ENCODE measurements around the gene WDR17. TPM values are rescaled to one million over a fixed set of nuclear protein-coding genes. Genes with fewer than 3 reads are reported as not detected.

Gene WDR17
- total RNA-seq: 0.36 and 0.59 TPM in 2 replicates

DNA sequence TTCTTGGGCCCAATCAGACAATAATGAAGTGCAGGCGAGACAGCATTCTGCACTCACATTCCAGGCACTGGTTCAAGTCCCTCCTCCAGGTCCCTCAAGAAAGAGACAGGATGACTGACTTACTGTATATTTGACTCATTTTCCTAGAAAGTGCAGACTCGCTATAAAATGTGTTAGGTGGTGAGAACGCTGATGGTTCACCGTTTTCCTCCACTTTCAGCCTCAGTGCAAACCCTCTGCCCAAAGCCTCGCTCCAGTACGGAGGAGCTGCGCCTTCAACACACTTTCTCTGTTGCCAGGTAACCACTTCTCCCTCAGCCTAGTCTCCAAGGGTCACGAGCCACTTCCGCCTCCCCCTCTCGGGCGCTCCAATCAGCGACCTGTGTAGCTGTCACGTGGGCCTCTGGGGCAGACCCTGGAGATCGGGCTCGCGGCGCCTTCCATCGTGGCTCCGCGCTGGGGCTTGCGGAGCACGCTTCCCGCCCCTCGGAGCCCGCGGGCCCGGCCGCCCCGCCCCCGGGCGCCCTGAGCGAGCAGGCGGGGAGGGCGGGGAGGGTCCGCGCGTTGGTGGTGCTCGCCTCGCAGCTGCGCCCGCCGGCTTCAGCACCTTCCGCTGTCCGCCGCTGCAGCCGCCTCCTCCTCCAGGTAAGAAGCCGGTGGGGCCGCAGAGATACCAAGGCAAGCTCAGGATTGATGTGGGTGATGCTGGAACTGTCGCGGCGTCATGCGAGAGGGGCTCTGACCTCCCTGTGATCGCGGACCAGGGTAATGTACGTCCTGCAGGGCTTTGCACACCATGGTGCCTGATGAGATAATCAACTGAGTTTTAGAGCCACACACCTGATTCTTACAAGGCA lies at the start of gene WDR17:
Gene WDR17 (plus strand): TSS at position 407 of the 857 bp plus-strand sequence. CDS start 45,740 bp downstream, outside the sequence.
- Histone ChIP-seq H3K27me3 (ENCODE audit: insufficient read depth, low read length) (no peaks in the 10 kb centered on the region), H3K4me1 (ENCODE audit: insufficient read depth, low read length) (peaks cover 8% of the 10 kb centered on the region), H3K4me3 (ENCODE audit: insufficient read depth, low read length) (peak within 1 kb of the TSS; percentile 73), H4K20me1 (ENCODE audit: insufficient read depth, low read length) (no peaks in the 10 kb centered on the region), H2AFZ (ENCODE audit: low read length) (peak within 1 kb of the TSS; percentile 89), H3K27ac (ENCODE audit: low read depth, low read length) (no peak within 1 kb of the TSS), H3K9me3 (ENCODE audit: low read depth, low read length) (no peaks in the 10 kb centered on the region), H3K36me3 (ENCODE audit: insufficient read depth, low read length) (no peaks in the 10 kb centered on the region), H3K4me2 (ENCODE audit: insufficient read depth, low read length) (peak within 1 kb of the TSS; percentile 96), H3K79me2 (ENCODE audit: insufficient read depth, low read length) (no peaks in the 10 kb centered on the region)
- TF ChIP-seq, protein P1, sequence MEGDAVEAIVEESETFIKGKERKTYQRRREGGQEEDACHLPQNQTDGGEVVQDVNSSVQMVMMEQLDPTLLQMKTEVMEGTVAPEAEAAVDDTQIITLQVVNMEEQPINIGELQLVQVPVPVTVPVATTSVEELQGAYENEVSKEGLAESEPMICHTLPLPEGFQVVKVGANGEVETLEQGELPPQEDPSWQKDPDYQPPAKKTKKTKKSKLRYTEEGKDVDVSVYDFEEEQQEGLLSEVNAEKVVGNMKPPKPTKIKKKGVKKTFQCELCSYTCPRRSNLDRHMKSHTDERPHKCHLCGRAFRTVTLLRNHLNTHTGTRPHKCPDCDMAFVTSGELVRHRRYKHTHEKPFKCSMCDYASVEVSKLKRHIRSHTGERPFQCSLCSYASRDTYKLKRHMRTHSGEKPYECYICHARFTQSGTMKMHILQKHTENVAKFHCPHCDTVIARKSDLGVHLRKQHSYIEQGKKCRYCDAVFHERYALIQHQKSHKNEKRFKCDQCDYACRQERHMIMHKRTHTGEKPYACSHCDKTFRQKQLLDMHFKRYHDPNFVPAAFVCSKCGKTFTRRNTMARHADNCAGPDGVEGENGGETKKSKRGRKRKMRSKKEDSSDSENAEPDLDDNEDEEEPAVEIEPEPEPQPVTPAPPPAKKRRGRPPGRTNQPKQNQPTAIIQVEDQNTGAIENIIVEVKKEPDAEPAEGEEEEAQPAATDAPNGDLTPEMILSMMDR (IDR thresholded peaks at IDR 0.05; ENCODE audit: extremely low read depth, low read depth, low read length): no peak
- peak; percentile 88 for DNase-seq (ENCODE audit: insufficient read length, low spot score, missing footprints)

DNA sequence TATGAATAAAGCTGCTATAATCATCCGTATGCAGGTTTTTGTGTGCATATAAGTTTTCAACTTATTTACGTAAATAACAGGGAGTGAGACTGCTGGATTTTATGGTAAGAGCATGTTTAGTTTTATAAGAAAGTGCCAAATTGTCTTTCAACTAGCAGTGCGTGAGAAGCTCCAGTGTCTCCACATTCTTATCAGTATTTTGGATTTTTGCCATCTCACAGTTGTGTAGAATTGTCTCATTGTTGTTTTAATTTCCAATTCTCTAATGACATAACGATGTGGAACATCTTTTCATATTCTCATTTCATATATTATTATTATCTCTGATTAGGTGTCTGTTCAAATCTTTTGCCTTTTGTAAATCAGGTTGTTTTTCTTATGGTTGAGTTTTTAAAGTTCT lies 49.0 kb upstream of the WDR17 start:
- Histone ChIP-seq H3K4me1 (ENCODE audit: insufficient read depth, low read length) (no peaks in the 10 kb centered on the region), H2AFZ (ENCODE audit: low read length) (no peak overlapping the region), H3K27me3 (ENCODE audit: insufficient read depth, low read length) (no peaks in the 10 kb centered on the region), H3K79me2 (ENCODE audit: insufficient read depth, low read length) (no peaks in the 10 kb centered on the region), H4K20me1 (ENCODE audit: insufficient read depth, low read length) (no peaks in the 10 kb centered on the region), H3K4me2 (ENCODE audit: insufficient read depth, low read length) (no peak overlapping the region), H3K36me3 (ENCODE audit: insufficient read depth, low read length) (no peaks in the 10 kb centered on the region), H3K27ac (ENCODE audit: low read depth, low read length) (no peak overlapping the region), H3K4me3 (ENCODE audit: insufficient read depth, low read length) (no peak overlapping the region), H3K9me3 (ENCODE audit: low read depth, low read length) (no peaks in the 10 kb centered on the region)
- no peak for DNase-seq (ENCODE audit: insufficient read length, low spot score, missing footprints)
- TF ChIP-seq, protein P1 (IDR thresholded peaks at IDR 0.05; ENCODE audit: extremely low read depth, low read depth, low read length): no peak

GRCh38 chr4:176020481-176021085 lies 45.1 kb upstream of the WDR17 start:
- TF ChIP-seq, protein P1 (IDR thresholded peaks at IDR 0.05; ENCODE audit: extremely low read depth, low read depth, low read length): no peak
- Histone ChIP-seq H3K9me3 (ENCODE audit: low read depth, low read length) (no peaks in the 10 kb centered on the region), H3K79me2 (ENCODE audit: insufficient read depth, low read length) (no peaks in the 10 kb centered on the region), H3K36me3 (ENCODE audit: insufficient read depth, low read length) (no peaks in the 10 kb centered on the region), H3K4me1 (ENCODE audit: insufficient read depth, low read length) (no peaks in the 10 kb centered on the region), H3K27me3 (ENCODE audit: insufficient read depth, low read length) (no peaks in the 10 kb centered on the region), H3K4me3 (ENCODE audit: insufficient read depth, low read length) (no peak overlapping the region), H3K4me2 (ENCODE audit: insufficient read depth, low read length) (no peak overlapping the region), H2AFZ (ENCODE audit: low read length) (no peak overlapping the region), H4K20me1 (ENCODE audit: insufficient read depth, low read length) (no peaks in the 10 kb centered on the region), H3K27ac (ENCODE audit: low read depth, low read length) (no peak overlapping the region)
- DNase-seq (ENCODE audit: insufficient read length, low spot score, missing footprints): no peak

GRCh38 chr4:176030391-176030790 lies 35.2 kb upstream of the WDR17 start:
- TF ChIP-seq, protein P1 (IDR thresholded peaks at IDR 0.05; ENCODE audit: extremely low read depth, low read depth, low read length): no peak
- Histone ChIP-seq H3K27ac (ENCODE audit: low read depth, low read length) (no peak overlapping the region), H3K9me3 (ENCODE audit: low read depth, low read length) (no peaks in the 10 kb centered on the region), H3K27me3 (ENCODE audit: insufficient read depth, low read length) (no peaks in the 10 kb centered on the region), H3K4me3 (ENCODE audit: insufficient read depth, low read length) (no peak overlapping the region), H4K20me1 (ENCODE audit: insufficient read depth, low read length) (no peaks in the 10 kb centered on the region), H3K4me2 (ENCODE audit: insufficient read depth, low read length) (no peak overlapping the region), H3K36me3 (ENCODE audit: insufficient read depth, low read length) (no peaks in the 10 kb centered on the region), H3K79me2 (ENCODE audit: insufficient read depth, low read length) (no peaks in the 10 kb centered on the region), H2AFZ (ENCODE audit: low read length) (no peak overlapping the region), H3K4me1 (ENCODE audit: insufficient read depth, low read length) (no peaks in the 10 kb centered on the region)
- DNase-seq (ENCODE audit: insufficient read length, low spot score, missing footprints): no peak

Measured in osteoblast (primary cell).